GM10266 (cell line): ENCODE data around the gene ZGRF1.
"Not testable (repeated sequence)": the region's sequence is repeated elsewhere in the genome, so short reads cannot be mapped to it uniquely, and the experiment has no call there.

Experiments used
- DNase-seq: peaks from one replicate; pipeline ENCODE4 v3.0.0; 2012; ENCODE audit errors: extremely low spot score
- CTCF ChIP-seq: IDR thresholded peaks from 2 replicates; pipeline ENCODE4 v1.5.1; 2012; ENCODE audit warnings: mild to moderate bottlenecking, low read depth; ENCODE audit not compliant: control insufficient read depth, insufficient read depth; ENCODE audit errors: missing control alignments

ZGRF1 gene

GRCh38 chr4:112637552-112637866 is 800 bp upstream of the ZGRF1 start:
- DNase-seq, result no peak
- no peak for TF ChIP-seq CTCF

- peak; percentile 10 for DNase-seq
- peak; percentile 51 for TF ChIP-seq CTCF
Measured at GRCh38 chr4:112633477-112634235, 3.1 kb downstream of the ZGRF1 start.

GRCh38 chr4:112626228-112626627 is 10.5 kb downstream of the ZGRF1 start:
- no peak for TF ChIP-seq CTCF
- no peak for DNase-seq

- no peak for TF ChIP-seq CTCF
- DNase-seq, result no peak
Measured at GRCh38 chr4:112616984-112617383, 19.7 kb downstream of the ZGRF1 start.

- not testable (repeated sequence) for DNase-seq
Measured at GRCh38 chr4:112612814-112613213, 23.9 kb downstream of the ZGRF1 start.

GRCh38 chr4:112604589-112604988 is 32.1 kb downstream of the ZGRF1 start:
- TF ChIP-seq CTCF, result peak; percentile 52
- peak; percentile 47 for DNase-seq

GRCh38 chr4:112594993-112595392 is 41.7 kb downstream of the ZGRF1 start:
- no peak for TF ChIP-seq CTCF
- DNase-seq, result no peak

GRCh38 chr4:112593438-112594133 is 43.1 kb downstream of the ZGRF1 start:
- no peak for TF ChIP-seq CTCF
- no peak for DNase-seq
